ENCODE measurements around the gene MEN1.

GRCh38 chr11:64846998-64847666, 36.8 kb upstream of the MEN1 start:
- TF ChIP-seq GATA1 (IDR thresholded peaks at IDR 0.05; ENCODE audit: low read depth, low read length) (no peak), POLR2A (IDR thresholded peaks at IDR 0.05; ENCODE audit: low read length) (no peak)

Data from erythroblast (primary cell).